SIG-M5 treated with dmso at 0.1 percent for 504 hours (cell line): ENCODE data around the gene CPNE2.
"Not testable (repeated sequence)": the region's sequence is repeated elsewhere in the genome, so short reads cannot be mapped to it uniquely, and the experiment has no call there.

ENCODE experiments used
- DNase-seq: peaks from one replicate; lab custom pipeline; 2025; ENCODE audit not compliant: unreplicated experiment; lab: John Stamatoyannopoulos, UW

The CPNE2 gene

GRCh38 chr16:57189527-57189926 is 97.1 kb downstream of the CPNE2 start:
- DNase-seq, result not testable (repeated sequence)

GRCh38 chr16:57190136-57190535 is 97.8 kb downstream of the CPNE2 start:
- DNase-seq, result no peak

- no peak for DNase-seq
These were observed 98.7 kb downstream of the CPNE2 start for GRCh38 chr16:57191056-57191571.

- DNase-seq, result no peak
These were observed 99.8 kb downstream of the CPNE2 start for GRCh38 chr16:57192146-57192545.

GRCh38 chr16:57192720-57193486 is 100.5 kb downstream of the CPNE2 start:
- no peak for DNase-seq

GRCh38 chr16:57194512-57194911 is 102.1 kb downstream of the CPNE2 start:
- no peak for DNase-seq

GRCh38 chr16:57196286-57196685 is 103.9 kb downstream of the CPNE2 start:
- no peak for DNase-seq

- no peak for DNase-seq
These were observed 104.4 kb downstream of the CPNE2 start for GRCh38 chr16:57196753-57197152.
